AG09319 (cell line): ENCODE results near the gene ING3.

Source experiments
- DNase-seq: peaks from one replicate; pipeline ENCODE4 v3.0.0-alpha.2; 2010; ENCODE audit warnings: low read depth; ENCODE audit errors: extremely low read depth
- CTCF ChIP-seq: IDR thresholded peaks from 2 replicates; pipeline ENCODE4 v1.5.1; 2011; ENCODE audit warnings: low read depth, mild to moderate bottlenecking, inconsistent platforms, low read length, moderate library complexity

Gene ING3

GRCh38 chr7:120984406-120984805, 33.8 kb downstream of the ING3 start:
- TF ChIP-seq CTCF: no peak
- no peak for DNase-seq

DNA sequence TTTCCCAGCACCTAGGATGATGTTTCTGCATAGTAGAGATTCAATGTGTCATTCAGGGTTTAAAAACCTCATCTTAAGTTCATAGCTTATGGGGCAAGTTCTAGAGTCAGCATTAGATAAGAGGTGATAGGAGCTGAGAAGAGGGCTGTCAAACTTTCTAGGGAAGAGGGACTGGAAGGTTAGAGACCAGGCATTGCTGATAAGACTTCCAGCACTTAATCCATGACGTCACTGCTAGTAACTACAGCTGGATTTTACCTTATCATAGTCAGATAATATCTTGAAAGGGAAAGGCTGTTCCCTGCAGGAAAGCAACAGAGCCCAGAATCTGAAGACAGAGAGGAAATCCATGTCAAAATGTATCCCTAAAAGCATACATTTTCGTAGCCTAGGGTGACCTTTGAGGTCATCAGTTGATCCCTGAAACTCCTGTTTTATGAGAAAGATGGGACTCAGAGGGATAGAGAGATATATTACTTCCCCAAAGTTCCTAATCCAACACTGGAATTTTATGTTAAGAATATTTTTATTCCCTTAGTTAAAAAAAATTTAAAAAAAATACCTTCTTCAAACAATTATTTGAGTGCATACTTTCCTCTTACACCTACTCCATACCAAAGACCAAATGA, 34.7 kb downstream of the ING3 start:
- TF ChIP-seq CTCF: no peak
- no peak for DNase-seq

DNA sequence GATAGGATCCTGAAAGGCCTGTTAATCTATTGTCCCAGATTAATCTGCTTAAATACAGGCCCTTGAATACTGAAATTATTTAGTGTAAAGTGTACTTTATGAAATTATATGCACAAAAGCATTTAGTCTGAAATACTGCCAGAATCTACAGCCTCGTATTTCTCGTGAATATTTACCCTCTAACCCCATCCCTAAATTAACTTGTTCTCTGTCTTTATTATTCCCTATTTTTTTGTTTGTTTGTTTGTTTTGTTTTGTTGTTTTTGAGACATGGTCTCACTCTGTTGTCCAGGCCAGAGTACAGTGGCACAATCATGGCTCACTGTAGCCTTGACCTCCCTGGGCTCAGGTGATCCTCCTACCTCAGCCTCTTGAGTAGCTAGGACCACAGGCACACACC, 35.3 kb downstream of the ING3 start:
- no peak for TF ChIP-seq CTCF

GRCh38 chr7:120986650-120987049, 36.1 kb downstream of the ING3 start:
- TF ChIP-seq CTCF: no peak
- DNase-seq: no peak

More for the DNA sequence above, 35.3 kb downstream of the ING3 start:
- no peak for DNase-seq

GRCh38 chr7:120987280-120987679, 36.7 kb downstream of the ING3 start:
- DNase-seq: no peak

DNA sequence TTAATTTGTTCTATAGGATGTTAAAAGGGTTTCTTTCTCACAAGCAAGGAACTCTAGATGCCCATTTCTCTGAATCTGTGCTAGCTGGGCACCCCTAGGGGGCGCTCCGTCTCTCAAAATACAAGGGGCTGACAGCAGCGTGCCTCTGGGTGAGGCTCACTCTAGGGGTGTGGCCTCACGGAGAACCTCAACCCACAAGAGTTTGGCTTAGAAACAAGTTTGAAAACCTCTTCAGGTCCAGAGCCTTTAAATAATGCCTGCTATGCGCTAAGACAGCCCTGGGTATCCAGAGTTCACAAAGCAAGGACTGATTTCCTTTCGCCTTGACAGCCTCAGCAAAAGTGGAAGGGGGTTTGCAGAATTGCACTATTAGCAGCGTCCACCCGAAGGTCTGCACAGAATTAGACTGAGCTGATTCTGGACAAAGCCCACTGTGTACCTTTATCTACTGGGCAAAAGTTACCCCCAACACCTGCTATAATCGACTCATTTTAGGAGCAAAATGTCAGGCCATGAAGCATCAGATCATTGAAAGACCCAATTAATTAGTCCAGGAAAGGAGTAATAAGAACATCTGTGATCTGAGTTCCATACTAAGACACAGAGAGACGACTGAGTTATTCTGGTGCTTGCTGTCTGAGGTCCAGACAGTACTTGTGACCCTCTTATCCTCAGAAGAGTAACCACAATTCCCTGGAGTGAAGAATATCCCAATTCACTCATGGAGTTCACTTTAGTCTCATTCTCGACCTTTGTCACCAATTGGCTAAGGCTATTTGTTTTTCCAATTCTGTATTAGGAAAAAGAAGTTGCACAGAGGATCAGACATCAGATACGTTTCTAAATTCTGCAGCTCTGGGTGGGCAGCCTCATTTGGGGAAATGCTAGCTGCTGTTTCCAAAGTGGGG, 37.4 kb downstream of the ING3 start:
- peak; percentile 90 for DNase-seq
- TF ChIP-seq CTCF: peak; percentile 99

More at GRCh38 chr7:120987280-120987679, 36.7 kb downstream of the ING3 start:
- TF ChIP-seq CTCF: no peak
